ENCODE data around the gene CLASP1. TPM values are rescaled to one million over a fixed set of nuclear protein-coding genes. Genes with fewer than 3 reads are reported as not detected.
"Not testable (repeated sequence)": the region's sequence is repeated elsewhere in the genome, so short reads cannot be mapped to it uniquely, and the experiment has no call there.

Gene CLASP1
- total RNA-seq, 2 experiments from 2014 or later: 62.3 to 76.1 TPM

DNA sequence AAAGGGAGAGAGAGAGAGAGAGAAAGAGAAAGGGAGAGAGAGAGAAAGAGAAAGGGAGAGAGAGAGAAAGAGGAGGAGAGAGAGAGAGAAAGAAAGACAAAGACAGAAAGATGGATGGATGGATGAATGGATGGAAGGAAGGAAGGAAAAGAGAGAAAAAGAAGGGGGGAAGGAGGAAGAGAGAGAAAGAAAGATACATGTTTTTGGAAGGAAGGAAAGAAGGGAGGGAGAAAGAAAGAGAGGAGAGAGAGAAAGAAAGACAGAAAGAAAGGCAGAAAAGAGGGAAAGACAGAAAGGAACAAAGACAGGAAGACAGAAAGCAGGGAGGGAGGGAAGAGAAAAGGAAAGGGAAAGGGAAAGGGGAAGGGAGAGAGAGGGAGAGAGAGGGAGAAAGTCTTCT is 67.0 kb downstream of the CLASP1 start:
- no peak for ATAC-seq
- Mint-ChIP-seq H3K36me3 (peaks cover 3% of the 10 kb centered on the region), H3K4me3 (no peak overlapping the region), H3K9me3 (ENCODE audit: low read depth) (no peaks in the 10 kb centered on the region), H3K27me3 (no peaks in the 10 kb centered on the region), H3K4me1 (peaks cover 19% of the 10 kb centered on the region), H3K27ac (peak overlapping the region; percentile 39)
- CTCF ChIA-PET: no interaction called here
- DNase-seq: no peak

DNA sequence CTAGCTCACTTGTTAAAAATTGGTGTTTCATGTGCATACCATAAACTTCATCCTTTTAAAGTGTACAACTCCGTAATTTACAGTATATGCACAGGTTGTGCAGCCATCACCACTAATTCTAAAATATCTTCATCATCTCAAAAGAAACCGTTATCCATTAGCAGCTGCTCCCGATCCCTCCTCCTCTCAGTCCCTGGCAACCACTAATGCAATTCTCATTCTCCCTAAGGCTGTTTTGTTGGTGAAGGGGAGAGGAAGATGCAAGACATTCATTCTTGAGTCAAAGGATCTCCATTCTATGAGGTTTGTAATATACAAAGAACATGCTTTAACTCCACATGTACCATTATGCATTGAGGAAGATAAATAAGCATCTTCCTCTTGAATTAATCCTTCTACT is 70.0 kb downstream of the CLASP1 start:
- peaks cover 1% of the 10 kb centered on the region for H3K36me3 Mint-ChIP-seq
- no peak overlapping the region for H3K27ac Mint-ChIP-seq
- no peak for DNase-seq
- peaks cover 15% of the 10 kb centered on the region for H3K4me1 Mint-ChIP-seq
- H3K27me3 Mint-ChIP-seq: no peaks in the 10 kb centered on the region
- H3K4me3 Mint-ChIP-seq: no peak overlapping the region
- ATAC-seq: no peak
- CTCF ChIA-PET: no interaction called here
- no peaks in the 10 kb centered on the region for H3K9me3 Mint-ChIP-seq (ENCODE audit: low read depth)

DNA sequence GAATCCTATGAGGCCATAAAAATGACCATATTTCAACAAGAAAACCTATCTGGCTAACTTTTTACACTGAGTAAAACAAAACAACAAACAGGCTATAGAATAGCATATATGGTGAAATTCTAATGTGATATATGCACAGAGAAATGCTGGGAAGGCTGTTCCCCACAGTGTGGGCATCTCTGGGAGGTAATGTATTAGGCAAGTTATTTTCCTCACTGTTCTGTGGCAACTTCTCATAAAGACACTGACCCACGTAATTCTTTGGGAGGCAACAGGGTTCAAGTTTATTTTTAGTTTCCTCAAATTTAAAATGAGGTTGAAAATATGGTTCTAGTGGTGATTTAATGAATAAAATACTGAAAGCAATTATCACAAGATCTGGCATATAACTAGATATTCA is 71.9 kb downstream of the CLASP1 start:
- Mint-ChIP-seq H3K9me3 (ENCODE audit: low read depth) (no peaks in the 10 kb centered on the region), H3K27me3 (no peaks in the 10 kb centered on the region), H3K4me1 (peaks cover 3% of the 10 kb centered on the region), H3K27ac (no peak overlapping the region), H3K4me3 (no peak overlapping the region), H3K36me3 (no peaks in the 10 kb centered on the region)
- no peak for DNase-seq
- CTCF ChIA-PET: no interaction called here
- ATAC-seq: no peak

DNA sequence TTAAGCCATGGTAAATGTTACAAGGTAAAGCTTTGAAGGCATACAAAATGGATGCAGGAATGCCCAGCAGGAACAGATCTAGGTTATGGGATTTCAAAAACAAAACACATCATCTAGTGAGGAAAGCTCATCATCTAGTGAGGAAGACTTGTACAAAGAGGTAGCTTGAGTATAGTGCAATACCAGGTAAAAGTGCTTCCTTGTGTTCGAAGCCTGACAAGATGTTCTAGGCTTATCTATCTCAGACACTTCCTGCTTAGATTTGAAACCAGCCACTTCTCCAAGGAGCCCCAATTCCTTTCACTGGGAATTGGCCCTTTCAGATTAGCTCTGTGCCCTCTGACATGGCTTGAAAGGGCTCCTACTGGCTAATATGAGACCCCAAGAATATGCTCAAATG is 73.0 kb downstream of the CLASP1 start:
- H3K4me1 Mint-ChIP-seq: no peaks in the 10 kb centered on the region
- no peaks in the 10 kb centered on the region for H3K27me3 Mint-ChIP-seq
- DNase-seq (no peak), ATAC-seq (no peak)
- H3K27ac Mint-ChIP-seq: no peak overlapping the region
- no peak overlapping the region for H3K4me3 Mint-ChIP-seq
- no peaks in the 10 kb centered on the region for H3K9me3 Mint-ChIP-seq (ENCODE audit: low read depth)
- H3K36me3 Mint-ChIP-seq: no peaks in the 10 kb centered on the region
- CTCF ChIA-PET: no interaction called here

DNA sequence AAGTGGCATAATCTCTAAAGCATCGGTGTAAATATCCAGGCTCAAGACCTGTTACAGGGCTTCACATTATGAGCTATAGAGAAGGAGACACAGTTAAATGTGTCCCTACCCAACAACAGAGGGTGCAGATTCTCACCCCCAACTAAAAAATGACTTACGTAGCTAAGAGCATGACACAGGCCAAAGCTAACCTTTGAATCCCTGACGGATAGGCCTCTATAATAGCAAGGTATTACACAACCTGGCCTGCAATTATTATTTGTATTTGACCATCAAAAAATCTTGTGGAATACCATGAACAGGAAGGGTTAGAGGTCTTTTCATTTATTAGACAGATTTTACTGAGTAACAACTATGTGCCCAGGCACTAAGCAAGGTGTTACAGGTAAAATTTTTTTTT is 73.5 kb downstream of the CLASP1 start:
- no peaks in the 10 kb centered on the region for H3K9me3 Mint-ChIP-seq (ENCODE audit: low read depth)
- H3K36me3 Mint-ChIP-seq: no peaks in the 10 kb centered on the region
- no peak overlapping the region for H3K27ac Mint-ChIP-seq
- DNase-seq (no peak), ATAC-seq (no peak)
- CTCF ChIA-PET: no interaction called here
- no peaks in the 10 kb centered on the region for H3K27me3 Mint-ChIP-seq
- no peak overlapping the region for H3K4me3 Mint-ChIP-seq
- no peaks in the 10 kb centered on the region for H3K4me1 Mint-ChIP-seq

DNA sequence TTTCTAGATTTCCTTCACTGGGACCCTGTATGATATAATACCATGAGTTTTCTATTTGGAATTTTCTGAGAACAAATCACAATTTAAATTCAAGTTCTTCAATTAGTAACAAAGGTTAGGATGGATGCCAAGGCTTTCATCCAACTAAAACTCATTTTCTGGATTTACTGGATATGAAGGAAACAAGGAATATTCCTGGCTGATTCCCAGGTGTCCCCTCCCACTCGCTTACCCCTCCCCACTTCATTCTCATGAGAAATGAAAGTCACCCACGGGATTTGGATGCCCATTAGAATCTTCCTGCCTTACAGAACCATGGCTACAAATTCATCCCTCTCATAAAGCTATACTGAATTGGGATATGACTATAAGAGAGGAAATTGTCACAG is 78.6 kb downstream of the CLASP1 start:
- Mint-ChIP-seq H3K4me3 (no peak overlapping the region), H3K27ac (no peak overlapping the region), H3K36me3 (peaks cover 4% of the 10 kb centered on the region), H3K27me3 (no peaks in the 10 kb centered on the region), H3K4me1 (peaks cover 2% of the 10 kb centered on the region), H3K9me3 (ENCODE audit: low read depth) (no peaks in the 10 kb centered on the region)
- ATAC-seq (no peak), DNase-seq (no peak)
- CTCF ChIA-PET: no interaction called here

DNA sequence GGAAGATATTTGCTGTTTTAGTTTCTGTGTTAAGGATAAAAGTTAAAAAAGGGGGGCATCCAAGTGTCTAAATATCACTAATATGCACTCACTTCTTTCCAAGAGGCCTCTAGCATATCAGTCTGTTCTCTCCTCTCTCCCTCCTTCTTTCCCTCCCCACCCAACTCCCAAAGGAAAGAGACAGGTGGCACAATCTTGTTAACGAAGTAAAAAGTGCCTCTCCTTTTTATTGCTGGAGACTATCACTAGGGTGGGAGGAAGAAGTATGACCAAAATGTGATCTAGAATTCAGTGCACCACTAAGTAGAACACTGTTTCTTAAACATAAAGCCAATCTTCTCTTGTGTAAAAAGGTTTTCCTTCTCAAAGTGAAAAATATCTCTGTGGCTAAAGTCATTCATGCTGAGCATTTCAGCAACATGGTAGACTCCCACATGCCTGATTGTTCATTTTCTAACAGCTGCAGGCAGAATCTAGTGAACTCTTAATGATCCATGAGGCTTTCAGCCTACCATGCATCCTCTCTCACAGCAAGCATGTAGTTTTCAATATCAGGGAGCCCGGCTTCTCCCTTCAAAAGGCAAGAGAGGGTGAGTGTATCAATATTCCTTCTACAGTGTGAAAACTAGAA is 79.1 kb downstream of the CLASP1 start:
- DNase-seq (no peak), ATAC-seq (no peak)
- Mint-ChIP-seq H3K4me1 (peaks cover 2% of the 10 kb centered on the region), H3K27me3 (no peaks in the 10 kb centered on the region), H3K36me3 (peaks cover 4% of the 10 kb centered on the region), H3K4me3 (no peak overlapping the region), H3K27ac (no peak overlapping the region), H3K9me3 (ENCODE audit: low read depth) (no peaks in the 10 kb centered on the region)
- CTCF ChIA-PET: no interaction called here

DNA sequence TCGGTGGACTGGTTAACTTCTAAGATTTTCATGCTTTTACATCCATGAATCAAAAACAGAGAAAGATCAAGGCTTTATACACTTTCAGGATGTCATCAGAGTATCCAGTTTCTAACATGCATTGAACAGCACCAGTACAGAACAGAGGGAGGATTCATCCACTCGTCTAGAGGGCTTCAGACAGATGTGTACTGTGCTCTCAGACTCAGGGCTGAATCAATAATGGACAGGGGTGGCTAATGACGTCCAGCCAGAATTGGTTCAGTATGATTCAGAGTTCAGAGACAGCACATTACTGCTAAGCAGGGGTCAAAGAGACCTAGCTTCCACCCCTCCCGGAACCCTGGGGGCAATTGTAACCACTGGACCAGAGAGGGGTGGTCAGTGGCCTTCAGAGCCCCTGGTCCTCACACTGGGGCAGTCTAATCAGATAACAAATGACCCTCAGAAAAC is 81.3 kb downstream of the CLASP1 start:
- H3K36me3 Mint-ChIP-seq: peaks cover 17% of the 10 kb centered on the region
- H3K9me3 Mint-ChIP-seq (ENCODE audit: low read depth): peaks cover 2% of the 10 kb centered on the region
- H3K4me3 Mint-ChIP-seq: no peak overlapping the region
- DNase-seq (no peak), ATAC-seq (no peak)
- CTCF ChIA-PET: no interaction called here
- peaks cover 6% of the 10 kb centered on the region for H3K4me1 Mint-ChIP-seq
- no peaks in the 10 kb centered on the region for H3K27me3 Mint-ChIP-seq
- H3K27ac Mint-ChIP-seq: no peak overlapping the region

DNA sequence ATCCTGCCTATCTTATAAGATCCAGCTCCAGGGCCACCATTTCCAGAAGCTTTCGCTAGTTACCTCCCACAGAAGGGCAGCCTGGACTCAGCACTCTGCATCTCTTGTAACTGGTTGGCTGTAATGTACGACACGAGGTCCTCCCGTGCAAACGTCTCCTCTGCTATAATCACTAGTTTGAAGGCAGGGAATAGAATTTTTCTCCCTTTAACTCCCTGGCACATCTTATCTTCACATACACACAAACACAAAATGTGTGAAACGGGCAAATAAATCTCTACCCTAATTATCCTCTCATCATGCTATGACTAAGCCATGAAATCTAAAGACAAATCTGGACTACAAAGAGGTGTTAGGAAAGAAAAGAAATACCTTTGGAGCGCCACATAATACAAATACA is 81.8 kb downstream of the CLASP1 start:
- H3K36me3 Mint-ChIP-seq: peaks cover 17% of the 10 kb centered on the region
- peaks cover 10% of the 10 kb centered on the region for H3K4me1 Mint-ChIP-seq
- ATAC-seq: no peak
- H3K9me3 Mint-ChIP-seq (ENCODE audit: low read depth): peaks cover 2% of the 10 kb centered on the region
- H3K4me3 Mint-ChIP-seq: no peak overlapping the region
- no peak overlapping the region for H3K27ac Mint-ChIP-seq
- CTCF ChIA-PET: no interaction called here
- H3K27me3 Mint-ChIP-seq: no peaks in the 10 kb centered on the region
- DNase-seq: no peak

DNA sequence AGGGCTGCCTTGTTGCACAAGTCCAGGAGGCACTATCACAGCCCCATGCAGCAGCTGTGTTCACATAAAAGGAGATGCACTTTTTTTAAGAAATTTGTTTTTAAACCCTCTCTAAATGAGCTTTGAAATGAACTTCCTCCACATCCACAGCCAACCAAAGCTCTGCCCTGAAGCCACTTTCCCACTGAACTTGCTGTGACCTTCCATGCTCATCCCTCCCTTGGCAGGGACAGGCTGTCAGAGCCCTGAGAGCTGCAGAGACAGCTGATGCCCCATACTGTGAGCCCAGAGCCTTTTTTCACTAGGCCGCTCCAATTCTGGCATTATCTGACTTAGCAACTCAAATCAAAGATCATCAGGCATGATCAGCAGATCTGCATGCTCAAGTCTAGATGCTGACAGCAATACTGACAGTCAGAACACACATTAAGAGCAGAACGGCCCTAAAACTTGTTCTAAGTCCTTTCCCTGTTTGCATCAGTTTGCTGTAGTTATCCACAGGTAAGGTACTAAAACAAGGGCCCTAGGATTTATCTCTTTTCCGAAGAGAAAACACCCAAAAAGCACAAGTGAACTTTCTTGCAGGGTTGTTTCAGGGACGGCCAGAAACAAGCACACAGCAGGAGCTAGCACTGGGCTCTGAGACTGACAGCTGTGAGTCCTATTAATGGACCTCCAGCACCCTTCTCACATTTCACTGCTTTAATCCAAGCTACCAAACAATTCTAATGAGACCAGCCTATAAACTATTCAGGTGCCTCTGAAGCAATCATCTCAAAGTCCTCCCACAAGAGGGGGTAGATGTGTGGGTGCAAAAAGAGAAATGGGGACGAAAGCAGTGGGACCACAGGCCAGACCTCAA is 83.6 kb downstream of the CLASP1 start:
- no peaks in the 10 kb centered on the region for H3K27me3 Mint-ChIP-seq
- peaks cover 2% of the 10 kb centered on the region for H3K9me3 Mint-ChIP-seq (ENCODE audit: low read depth)
- H3K4me3 Mint-ChIP-seq: no peak overlapping the region
- peaks cover 17% of the 10 kb centered on the region for H3K36me3 Mint-ChIP-seq
- CTCF ChIA-PET: no interaction called here
- ATAC-seq (no peak), DNase-seq (no peak)
- H3K27ac Mint-ChIP-seq: no peak overlapping the region
- H3K4me1 Mint-ChIP-seq: peaks cover 20% of the 10 kb centered on the region

DNA sequence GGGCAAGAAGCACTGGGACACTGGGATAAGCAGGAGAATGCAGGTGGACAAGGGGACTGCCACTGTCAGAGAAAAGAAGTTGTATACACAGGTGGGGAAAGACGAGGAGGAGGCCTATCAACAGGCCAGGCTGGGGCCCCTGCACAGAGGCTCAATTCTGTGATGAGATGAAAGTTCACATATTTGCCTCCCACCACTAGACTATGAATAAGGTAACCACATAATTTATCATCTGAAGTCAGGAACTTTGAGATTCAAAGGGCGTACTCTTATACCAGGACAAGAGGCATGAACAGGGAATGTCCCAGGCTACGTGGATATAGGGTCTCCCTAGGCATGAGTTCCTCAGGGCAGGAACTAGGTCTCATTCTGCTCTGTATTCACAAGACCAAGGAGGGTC is 84.4 kb downstream of the CLASP1 start:
- no peak for ATAC-seq
- DNase-seq: no peak
- peaks cover 20% of the 10 kb centered on the region for H3K4me1 Mint-ChIP-seq
- CTCF ChIA-PET: no interaction called here
- no peak overlapping the region for H3K4me3 Mint-ChIP-seq
- H3K9me3 Mint-ChIP-seq (ENCODE audit: low read depth): peaks cover 2% of the 10 kb centered on the region
- no peak overlapping the region for H3K27ac Mint-ChIP-seq
- H3K36me3 Mint-ChIP-seq: peaks cover 15% of the 10 kb centered on the region
- H3K27me3 Mint-ChIP-seq: no peaks in the 10 kb centered on the region

DNA sequence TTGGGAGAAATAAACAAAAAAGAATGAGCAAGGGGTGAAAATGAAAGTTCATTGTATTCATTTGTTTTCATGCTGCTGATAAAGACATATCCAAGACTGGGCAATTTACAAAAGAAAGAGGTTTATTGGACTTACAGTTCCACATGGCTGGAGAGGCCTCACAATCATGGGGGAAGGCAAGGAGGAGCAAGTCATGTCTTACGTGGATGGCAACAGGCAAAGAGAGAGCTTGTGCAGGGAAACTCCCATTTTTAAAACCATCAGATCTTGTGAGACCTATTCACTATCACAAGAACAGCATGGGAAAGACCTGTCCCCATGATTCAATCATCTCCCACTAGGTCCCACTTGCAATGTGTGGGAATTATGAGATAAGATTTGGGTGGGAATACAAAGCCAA is 85.5 kb downstream of the CLASP1 start:
- not testable (repeated sequence) for H3K27ac Mint-ChIP-seq; ATAC-seq; DNase-seq; H3K4me3 Mint-ChIP-seq; H3K9me3 Mint-ChIP-seq (ENCODE audit: low read depth); H3K27me3 Mint-ChIP-seq
- CTCF ChIA-PET: interaction anchor here (1.3 kb wide), 1 partner anchor 13 kb away, joined by 3 read pairs; no protein-coding TSS in a partner anchor
- Mint-ChIP-seq H3K36me3 (peaks cover 13% of the 10 kb centered on the region), H3K4me1 (peaks cover 20% of the 10 kb centered on the region)

DNA sequence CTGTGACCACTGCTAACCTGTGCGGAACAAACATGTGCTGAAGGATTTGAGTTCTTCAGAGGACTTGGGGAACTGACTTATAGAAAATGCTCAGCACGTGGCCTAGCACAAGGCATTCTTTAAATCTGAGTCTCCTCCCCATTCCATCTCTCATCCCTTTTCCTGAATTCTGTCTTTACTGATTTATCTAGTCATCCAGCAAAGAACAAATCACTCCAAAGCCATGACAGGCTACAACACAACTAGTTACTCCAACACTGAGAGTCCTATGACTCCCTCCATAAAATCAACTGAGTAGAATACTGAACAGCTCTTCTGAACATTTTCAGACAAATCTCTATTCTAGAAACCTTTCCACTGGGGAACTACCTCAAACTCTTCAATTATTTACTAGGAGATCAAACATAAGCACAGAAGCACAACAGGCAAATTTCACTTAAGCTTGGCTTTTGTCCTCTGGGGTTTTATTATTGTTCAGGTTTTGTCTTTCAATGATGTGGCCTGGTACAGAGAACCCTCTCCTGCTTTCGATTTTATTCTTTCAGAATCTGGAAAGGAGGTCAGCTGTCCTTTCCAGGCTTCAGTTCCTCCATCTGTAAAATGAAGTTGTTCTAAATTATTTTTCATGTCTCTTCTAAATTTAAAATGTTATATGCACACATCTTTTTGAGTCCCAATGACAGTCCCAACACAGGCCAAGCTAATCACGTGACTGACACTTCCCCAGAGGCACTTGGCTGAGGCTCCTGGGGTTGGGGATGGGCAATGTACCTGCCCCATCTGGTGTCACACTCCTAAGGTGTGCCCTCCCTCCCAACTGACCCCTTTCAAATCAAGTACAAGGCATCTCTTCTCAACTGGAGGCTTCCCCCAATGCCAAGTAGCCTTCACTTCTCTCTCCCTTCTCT is 86.7 kb downstream of the CLASP1 start:
- no peaks in the 10 kb centered on the region for H3K27me3 Mint-ChIP-seq
- peaks cover 13% of the 10 kb centered on the region for H3K36me3 Mint-ChIP-seq
- ATAC-seq (no peak), DNase-seq (no peak)
- CTCF ChIA-PET: no interaction called here
- H3K4me3 Mint-ChIP-seq: no peak overlapping the region
- H3K27ac Mint-ChIP-seq: no peak overlapping the region
- H3K4me1 Mint-ChIP-seq: peaks cover 19% of the 10 kb centered on the region
- H3K9me3 Mint-ChIP-seq (ENCODE audit: low read depth): peaks cover 2% of the 10 kb centered on the region
